Measurements from ENCODE around the gene PTPN1.
A peak's percentile ranks its signal among the peaks of the same experiment; 100 is the strongest.
"Not testable (repeated sequence)": the region's sequence is repeated elsewhere in the genome, so short reads cannot be mapped to it uniquely, and the experiment has no call there.

The PTPN1 gene

DNA sequence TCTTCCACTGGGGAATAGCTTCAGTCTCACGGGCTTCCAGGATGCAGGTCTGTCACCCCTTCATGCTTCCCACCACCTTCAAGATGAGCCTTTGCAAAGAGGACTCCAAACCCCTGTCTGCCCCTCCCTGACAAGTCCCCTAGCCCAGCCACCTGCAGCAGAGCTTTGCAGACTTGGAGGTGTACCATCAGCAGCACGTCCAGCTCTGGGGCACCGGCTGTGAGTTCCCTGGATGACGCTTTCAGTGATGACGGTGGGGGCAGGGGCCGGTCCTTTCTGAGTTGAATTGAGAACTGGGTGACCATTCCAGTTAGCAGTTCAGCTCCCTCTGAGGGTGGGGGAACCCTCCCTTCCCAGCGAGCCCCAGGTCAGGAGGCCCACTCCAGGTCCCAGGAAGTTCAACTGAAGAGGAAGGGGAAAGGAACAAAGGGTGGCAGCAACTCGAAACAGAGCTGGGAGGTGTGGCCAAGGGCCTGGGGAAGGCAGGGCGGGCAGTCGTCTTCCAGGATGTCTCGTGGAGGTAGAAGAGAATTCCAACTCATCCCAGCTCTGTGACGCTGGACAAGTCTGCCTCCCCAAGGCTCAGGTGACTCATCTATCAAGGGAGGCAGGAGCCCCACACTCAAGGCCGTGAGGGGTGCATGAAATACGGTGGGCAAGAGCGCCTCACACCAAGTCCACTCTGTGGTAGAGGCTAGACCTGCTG is 86.0 kb downstream of the PTPN1 start:
- no peak for DNase-seq

DNA sequence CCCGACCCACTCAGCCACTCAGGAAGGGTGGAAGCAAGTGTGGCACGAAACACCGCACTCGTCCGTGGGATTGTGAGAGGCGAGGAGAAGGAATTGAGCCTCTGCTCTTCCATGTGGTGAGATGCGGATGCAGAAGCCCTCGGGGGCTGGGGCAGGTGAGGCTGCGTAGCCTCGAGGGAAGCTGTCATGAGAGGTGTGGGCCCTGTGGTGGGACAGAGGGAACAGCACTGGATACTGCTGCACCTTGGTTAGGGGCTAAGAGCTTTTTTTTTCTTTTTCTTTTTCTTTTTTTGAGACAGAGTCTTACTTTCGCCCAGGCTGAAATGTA is 86.5 kb downstream of the PTPN1 start:
- DNase-seq = no peak

DNA sequence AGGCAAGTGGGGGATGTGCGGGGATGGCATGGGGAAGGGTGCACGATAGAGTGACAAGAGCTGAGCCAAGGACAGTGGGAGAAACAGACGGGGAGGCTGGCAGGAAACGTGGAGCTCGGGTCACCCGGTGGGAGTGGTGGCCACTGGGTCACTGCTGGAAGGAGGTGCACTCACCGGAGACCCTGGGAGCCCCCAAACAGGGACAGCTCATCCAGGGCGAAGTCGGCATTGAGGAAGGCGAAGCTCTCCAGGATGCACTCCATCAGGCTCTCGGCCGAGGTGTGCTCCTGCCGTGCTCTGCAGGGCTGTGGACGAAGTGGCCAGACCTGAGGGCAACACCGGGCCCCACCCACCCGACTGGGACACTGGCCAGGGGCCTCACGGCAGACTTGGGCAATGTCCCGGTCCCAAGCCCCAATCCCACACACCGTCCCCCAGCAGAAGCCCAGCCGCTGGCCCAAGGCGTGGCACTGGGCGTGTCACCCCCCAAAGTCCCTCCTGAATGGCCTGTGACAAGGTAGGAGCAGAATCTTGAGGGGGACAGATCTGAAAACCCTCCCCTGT is 87.3 kb downstream of the PTPN1 start:
- DNase-seq = no peak

DNA sequence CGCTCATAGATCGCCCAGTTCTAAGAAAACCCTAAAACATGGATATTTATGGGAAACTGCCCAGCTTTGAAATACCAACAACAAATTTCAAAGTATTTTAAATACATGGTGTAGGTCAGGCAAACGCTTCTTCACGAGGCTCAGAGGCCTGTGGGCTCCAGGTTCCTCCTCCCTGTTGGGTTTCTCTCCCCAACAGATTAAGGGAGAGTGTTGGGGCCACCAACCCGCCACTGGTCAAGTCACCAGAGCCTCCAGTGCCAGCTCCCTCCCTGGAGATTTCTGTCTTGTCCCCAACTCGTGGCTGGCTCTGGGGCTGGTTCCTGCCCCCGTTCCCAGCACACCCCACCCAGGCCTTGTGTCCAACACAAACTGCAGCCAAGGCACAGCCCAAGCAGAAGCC is 87.9 kb downstream of the PTPN1 start:
- DNase-seq = no peak

DNA sequence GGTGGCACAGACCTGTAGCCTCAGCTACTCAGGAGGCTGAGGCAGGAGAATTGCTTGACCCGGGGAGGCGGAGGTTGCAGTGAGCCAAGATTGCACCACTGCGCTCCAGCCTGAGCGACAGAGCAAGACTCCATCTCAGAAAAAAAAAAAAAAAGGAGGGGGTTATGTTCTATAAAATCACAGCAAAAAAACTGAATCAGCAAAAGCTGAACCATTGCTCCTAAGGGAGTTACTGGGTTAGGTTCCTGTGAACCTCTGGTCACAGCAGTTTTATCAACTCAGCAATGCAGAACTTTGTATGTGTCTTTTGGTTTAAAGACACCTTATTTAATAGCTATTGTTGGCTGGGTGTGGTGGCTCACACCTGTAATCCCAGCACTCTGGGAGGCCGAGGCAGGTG is 88.6 kb downstream of the PTPN1 start:
- DNase-seq = not testable (repeated sequence)

DNA sequence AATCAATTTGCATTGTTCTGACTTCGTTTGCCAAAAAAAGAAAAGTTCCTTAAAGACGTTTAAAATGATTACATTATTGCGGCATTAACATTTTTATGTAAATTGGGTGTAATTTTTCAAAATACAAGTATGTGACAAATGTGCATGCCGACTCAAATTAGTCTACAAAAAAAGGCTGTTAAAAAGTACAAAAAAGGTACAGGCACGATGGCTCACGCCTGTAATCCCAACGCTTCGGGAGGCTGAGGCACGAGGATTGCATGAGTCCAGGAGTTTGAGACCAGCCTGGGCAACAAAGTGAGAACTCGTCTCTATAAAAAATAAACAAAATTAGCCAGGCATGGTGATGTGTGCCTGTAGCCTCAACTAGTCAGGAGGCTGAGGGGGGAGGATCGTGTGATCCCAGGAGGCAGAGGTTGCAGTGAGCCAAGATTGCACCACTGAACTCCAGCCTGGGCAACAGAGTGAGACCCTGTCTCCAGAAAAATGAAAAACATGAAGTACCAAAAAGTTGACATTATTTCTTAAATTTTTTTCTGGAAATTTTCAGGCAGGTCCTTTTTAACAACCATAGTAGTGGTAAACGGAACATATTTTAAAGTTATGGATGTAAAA is 90.2 kb downstream of the PTPN1 start:
- no peak for DNase-seq

DNA sequence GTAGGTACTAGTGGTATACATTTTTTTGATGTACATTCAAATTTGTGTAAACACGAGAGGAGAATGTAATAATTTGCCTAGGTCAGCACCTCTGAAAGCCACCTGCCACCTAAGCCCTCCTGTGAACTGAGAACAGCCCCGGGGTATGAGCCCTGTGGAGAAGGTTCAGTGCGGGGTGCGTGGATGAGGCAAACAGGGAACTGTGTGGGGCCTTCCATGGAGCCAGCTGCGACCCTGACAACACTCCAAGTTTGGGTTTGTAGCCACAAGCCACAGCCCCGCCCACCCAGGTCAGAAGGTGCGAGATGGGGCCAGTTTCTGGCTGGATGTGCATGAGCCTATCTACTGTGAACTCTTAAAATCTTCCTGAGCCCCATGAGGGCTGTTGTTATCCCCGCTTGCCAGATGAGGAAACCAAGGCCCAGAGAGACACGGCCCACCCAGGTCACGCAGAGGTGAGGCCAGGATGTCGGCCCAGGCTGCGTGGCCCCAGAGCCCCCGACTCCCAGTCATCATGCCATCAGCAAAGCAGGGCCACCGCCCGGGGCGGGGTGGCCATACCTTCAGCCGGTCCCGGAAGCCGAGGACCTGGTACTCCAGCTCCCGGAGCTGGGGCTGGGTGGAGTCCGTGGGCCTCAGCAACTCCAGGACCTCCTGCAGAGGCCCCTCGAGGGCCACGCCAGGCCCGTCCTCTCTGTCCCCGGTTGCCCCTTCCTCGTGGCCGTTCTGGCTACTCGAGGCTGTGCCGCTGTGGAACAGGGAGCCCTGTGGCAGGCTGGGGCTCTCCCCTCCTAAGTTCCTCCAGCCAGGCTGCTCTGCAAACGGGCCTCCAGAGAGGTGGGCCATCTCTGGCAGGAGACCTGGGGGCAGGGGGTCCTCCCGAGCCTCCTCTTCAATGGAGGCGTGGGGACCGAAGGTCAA is 91.6 kb downstream of the PTPN1 start:
- no peak for DNase-seq

DNA sequence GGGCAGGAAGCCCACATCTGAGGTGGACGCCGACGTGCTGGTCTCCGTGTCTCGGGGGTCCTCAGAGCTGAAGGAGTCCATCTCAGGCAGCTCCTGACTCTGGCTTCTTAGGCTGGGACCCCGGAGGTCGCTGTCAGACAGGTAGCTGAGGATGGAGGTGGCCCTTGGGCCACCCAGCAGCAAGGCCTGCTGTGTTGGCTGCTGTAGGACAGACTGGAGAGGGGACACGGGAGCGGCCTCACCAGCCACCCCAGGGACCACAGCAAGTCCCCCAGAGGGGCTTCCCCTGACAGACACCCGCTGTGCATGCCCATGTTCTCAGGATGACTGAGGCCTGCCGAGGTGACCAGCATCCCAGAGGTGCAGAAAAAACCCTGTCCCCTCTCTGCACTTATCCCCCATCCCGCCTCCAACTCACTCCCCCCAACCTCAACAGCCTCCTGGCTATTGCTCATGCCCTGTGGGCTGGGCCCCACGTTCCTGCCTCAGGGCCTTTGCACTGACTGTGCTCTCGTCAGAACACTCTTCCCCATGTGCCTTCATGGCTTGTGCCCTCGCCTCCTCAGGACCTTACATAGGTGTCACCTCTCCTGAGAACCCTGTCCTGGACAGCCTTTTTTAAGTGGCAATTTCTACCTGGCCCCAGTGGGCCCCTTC is 92.4 kb downstream of the PTPN1 start:
- DNase-seq = no peak

DNA sequence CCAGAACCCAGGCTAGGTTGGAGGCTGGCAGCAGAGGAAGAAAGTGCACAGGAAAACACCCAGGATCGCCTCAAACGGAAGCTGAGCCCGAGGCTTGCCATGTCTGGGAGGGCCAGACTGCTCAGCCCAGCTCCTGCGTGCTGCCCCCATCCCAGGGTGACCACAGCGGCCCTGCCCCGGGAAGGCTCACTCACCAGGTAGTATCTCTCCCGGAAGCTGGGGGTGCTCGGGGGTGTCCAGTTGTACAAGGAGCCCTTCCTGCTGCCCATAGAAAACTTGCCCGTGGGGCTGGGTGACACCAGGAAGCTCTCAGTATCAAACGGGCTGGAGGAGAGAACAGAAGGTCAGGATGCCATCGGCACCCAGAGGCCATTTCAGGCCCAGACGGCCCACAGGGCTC is 94.3 kb downstream of the PTPN1 start:
- DNase-seq = no peak

DNA sequence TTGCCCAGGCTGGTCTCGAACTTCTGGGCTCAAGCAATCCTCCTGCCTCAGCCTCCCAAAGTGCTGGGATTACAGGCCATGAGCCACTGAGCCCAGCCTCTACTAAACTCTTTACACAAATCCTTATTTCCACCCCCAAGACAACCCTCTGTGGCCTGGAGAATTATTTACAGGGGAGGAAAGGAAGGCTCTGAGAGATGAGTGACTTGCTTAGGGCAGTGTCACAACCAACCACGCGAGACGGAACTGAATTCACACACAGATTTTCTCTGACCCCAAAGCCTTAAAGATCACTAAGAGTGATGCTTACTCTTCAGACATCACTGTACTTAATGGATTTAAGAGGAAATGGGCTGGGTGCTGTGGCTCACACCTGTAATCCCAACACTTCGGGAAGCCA is 95.0 kb downstream of the PTPN1 start:
- DNase-seq = no peak

DNA sequence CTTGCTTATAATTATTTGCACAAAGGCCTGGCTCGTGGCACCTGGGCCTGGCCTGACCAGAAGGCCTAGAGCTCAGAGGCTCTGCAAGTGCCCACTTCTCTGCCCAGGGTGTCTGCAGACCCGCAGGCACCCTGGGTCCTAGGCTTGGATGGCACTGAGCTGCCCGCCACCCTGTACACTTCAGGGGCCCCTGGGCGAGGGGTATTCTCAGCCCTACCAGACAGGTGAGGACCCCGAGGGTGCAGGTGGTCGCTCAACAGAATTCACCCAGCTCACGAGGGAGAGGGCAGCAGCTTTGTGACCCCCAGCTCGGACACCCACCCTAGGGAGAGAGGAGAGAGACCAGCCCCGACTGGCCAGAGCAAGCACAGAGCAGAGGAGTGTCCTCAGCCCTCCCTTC is 97.3 kb downstream of the PTPN1 start:
- no peak for DNase-seq

DNA sequence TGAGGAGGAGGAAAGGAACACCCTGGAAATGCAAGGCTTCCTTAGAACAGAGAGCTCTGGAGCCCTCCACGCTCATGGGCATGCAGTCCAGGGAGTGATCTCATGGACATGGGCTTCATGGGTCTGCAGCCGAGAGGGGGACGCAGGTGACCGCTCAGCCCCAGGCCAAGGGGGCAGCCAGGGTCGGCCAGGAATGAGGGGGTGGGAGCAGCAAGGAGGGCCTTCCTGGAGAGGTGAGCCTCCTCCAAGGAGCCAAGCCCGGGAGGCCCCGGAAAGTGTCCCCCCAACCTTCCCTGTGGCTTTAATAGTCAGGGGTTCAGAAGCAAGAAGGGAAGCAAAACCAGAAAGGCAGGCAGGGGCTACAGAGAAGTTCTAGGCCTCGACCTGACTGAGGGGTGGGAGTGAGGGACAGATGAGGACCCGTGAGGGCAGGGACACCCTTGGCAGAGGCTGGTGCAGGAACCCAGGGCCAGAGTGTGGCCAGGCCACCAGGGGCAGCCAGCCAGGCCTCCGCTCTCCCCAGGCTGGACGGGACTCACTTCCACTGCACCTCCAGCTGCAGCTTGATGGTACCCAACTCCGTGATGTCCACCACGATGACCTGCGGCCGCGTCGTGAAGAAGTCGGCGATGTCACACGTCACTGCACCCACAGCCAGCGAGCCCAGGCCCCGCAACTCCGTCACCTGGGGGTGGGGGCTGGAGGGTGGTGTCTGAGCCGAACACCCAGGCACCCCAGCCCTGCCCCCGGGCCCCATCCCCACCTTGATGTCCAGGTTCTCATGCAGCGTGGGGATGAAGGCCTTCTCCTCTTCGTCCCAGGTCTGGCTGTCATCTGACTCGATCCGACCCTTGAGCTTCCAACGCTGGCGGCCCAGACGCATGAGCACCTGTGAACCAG is 97.9 kb downstream of the PTPN1 start:
- DNase-seq = no peak

DNA sequence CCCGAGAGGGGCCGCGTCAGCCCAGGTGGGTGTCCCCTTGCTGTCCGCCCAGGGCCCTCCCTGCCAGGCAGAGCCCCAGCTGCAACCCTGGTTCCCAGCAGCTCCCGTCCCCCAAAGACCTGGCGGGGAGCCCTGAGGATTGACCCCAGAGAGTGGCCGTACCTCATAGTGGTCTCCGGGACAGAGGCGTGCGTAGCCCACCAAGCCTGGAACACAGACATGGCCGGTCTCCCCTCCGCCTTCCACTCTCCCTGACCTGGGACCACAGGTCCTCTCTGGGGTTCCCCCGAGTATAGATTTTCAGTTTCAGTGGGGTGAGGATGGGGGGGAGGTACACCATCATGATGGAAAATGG is 98.5 kb downstream of the PTPN1 start:
- DNase-seq = no peak

DNA sequence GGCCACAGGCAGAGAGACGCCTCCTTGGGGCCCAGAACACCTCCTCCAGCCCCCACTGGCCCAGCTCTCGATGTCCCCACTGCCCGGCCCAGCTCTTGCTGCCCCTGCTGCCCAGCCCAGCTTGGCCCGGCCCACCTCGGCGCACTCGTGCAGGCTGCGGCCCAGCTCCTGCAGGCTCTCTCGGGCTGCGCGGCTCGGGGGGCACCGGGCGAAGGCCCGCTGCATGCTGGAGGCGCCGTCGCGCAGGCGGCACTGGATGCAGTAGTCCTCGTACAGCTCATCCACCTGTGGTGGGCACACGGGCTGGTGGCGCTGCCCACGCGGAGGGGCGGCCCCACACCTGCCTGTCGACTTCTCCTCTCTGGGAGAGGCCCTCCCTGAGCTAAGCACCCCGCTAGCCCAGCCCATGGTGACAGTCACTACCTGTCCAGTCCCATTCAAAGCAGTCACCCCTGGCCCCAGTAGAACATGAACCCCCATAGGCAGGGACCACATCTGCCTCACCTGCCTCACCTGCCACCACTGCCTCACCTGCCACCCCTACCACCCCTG is 99.3 kb downstream of the PTPN1 start:
- no peak for DNase-seq

DNA sequence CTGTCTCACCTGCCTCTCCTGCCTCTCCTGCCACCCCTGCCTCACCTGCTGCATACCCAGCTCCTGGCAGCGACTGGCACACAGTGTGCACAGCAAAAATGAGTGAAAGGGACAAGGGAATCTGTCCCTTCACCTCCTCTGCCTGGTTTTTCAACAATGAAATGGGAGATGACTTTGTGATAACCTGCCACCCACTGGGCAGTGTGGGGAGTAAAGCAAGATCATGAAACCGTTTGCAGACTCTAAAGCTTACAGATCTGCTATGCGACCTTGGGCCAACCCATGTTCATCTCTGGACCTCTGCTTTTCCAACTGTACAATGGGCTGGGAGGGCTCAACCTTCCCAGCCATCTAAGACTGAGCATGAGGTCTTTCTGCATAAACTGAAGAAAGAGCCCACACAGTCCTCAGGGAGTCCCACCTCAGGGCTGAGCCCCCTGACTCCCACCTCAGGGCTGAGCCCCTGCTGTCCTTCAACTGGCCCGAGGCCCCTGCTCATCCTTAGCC is 100.1 kb downstream of the PTPN1 start:
- DNase-seq = peak; percentile 6

DNA sequence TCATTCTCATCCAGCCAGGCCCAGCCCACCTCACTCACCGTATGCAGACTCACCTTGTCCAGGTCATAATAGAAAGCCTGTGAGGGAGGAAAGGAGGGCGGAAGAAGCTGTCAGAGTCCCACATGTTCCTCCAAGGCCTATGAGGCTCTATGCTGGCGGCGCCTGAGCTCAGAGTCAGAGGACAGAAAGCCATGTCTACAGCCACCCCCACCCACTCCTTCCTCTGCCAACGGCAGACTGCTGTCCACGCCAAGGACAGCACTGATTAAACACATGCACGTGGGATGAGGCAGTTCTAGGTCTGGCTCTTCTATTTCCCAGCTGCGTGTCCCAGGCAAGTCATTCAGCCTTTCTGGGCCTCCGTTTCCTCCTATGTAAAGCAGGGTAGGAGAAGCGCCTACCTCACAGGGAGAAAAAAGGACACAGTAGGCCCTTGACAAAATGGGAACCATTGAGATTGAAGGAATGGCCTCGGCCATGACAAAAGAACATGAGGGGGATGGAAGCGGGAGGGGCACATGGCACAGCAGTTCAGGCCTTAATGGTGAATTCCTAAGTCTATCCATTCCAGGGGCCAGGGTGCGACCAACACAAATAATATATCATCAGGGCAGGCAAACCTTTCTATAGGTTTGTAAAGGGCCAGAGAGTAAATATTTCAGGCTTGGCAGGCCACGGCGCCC is 101.1 kb downstream of the PTPN1 start:
- no peak for DNase-seq

DNA sequence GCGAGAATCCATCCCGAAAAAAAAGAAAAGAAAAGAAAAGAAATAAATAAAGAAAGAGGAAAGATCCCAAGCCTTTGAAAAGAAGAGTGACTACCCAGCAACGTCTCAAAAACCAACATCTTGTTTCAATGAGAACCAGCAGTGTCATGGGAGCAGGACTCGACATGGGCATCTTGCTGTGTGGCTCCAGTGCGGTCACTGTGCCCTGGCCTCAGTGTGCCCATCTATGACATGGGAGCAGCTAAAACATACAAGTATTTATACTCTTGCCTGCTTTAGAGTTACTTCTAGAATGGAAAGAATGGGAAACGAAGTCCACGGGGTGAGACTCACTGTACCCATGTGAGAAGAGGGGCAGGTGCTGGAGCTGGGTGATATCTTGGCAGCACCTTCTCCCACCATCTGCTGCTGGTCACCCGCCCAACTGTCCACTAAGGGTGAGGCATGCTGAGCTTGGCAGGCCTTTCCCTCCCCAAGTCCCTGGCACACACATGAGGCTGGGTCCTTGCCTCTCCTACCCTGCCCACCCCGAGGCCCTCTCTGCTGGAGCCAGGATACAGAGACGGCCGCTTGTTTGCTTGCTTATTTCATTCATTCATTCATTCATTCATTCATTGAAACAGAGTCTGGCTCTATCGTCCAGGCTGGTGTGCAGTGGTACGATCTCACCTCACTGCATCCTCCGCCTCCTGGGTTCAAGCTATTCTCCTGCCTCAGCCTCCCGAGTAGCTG is 103.4 kb downstream of the PTPN1 start:
- DNase-seq = no peak

DNA sequence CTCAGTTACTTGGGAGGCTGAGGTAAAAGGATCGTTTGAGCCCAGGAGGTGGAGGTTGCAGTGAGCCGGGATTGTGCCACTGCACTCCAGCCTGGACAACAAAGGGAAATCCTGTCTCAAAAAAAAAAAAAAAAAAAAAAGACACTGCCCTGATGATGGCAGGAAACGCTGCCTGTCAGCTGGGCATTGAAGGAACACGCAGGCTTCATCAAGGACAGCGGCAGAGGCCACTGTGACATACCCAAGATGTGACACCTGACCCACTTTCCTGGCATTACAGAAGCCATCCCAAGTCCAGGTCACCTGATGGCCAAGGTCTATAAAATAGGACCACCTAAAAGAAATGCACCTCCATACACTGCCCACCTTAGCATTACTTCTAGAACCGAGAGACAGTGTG is 105.2 kb downstream of the PTPN1 start:
- DNase-seq = no peak

DNA sequence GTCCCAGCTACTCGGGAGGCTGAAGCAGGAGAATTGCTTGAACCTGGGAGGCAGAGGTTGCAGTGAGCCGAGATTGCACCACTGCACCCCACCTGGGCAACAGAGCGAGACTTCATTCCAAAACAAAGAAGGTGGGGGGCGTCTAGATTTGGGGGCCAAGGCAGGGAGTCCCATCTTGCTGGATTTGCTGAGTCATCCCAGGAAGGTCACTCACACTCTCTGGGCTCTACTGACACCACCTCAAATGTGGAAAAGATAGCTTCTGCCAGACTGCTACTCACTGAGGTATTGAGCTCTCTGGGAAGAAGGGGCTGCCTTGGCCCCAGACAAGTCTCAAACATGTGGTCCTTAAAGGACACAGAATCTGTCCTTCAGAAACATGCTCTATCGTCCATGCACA is 106.8 kb downstream of the PTPN1 start:
- DNase-seq = no peak

DNA sequence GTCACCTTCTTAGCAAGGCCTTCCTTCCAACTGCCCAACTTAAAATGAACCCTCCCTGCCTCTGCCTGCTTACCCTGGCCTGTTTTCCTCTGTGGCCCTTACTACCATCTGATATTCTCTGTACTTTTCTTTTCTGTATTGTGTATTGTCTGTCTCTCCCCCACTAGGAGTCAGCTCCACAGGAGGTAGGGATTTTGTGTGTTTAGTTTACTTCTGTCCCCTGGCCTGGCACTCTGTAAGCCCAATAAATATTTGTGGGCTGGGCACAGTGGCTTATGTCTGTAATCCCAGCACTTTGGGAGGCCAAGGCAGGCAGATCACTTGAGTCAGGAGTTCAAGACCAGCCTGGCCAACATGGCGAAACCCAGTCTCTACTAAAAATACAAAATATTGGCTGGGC is 108.4 kb downstream of the PTPN1 start:
- no peak for DNase-seq
